Inferior parietal cortex (tissue), 1 donor: ENCODE results near the gene TRMT112.

Source experiments
- DNase-seq: peaks from one replicate; pipeline ENCODE4 v3.0.0-alpha.2; 2016; ENCODE audit errors: extremely low spot score

The TRMT112 gene

DNA sequence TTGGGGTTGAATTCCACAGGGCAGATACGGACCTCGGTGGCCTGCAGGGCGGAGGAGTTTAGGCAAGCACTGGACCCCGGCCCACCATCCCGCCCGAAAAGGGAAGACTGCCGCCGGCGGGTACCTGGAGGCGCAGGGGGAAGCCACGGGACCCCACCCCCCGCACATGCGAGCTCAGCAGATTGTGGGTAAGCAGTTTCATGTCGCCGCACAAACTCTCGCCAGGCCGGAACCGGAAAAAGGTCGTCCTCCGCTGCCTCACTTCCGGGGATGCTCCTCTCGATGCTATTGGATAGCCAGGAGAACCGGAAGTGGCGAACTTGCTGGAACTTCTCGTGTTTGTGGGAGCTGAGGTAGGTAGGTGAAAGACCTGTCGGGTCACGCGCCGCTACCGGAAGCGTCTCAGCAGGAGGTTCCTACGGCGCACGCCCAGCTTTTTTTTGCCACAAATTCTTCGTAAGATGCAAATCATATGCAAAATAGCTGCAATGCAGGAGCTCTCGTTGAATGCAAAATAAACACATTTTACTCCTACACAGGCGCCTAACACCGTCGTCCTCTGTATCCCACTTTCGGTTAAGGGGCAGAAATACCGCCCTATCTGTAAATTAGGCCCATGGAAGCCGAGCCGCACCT lies at the start of gene TRMT112:
Gene TRMT112, minus strand, starts transcription at position 235 of the 636 bp plus-strand sequence. Its CDS starts 33 bp downstream, at position 202.
- DNase-seq, result peak; percentile 99

GRCh38 chr11:64366751-64367150 lies 49.4 kb upstream of the TRMT112 start:
- no peak for DNase-seq

DNA sequence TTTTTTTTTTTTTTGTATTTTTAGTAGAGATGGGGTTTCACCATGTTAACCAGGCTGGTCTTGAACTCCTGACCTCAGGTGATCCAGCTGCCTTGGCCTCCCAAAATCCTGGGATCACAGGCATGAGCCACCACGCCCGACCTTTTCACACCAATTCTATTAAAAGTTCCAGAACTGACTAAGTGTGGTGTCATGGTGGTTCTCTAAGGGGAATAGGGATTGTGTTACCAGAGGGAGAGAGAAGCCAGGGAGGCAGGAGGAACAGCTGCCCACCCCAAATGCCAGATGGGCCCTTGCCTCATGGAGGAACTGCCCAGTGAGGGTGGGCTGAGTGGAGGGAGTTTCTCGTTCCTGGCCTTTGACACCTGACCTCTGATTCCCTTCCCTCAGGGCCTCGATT lies 47.6 kb upstream of the TRMT112 start:
- no peak for DNase-seq

GRCh38 chr11:64364435-64364834 lies 47.1 kb upstream of the TRMT112 start:
- DNase-seq, result no peak

GRCh38 chr11:64362339-64362738 lies 45.0 kb upstream of the TRMT112 start:
- DNase-seq, result no peak

GRCh38 chr11:64361659-64362058 lies 44.3 kb upstream of the TRMT112 start:
- no peak for DNase-seq

DNA sequence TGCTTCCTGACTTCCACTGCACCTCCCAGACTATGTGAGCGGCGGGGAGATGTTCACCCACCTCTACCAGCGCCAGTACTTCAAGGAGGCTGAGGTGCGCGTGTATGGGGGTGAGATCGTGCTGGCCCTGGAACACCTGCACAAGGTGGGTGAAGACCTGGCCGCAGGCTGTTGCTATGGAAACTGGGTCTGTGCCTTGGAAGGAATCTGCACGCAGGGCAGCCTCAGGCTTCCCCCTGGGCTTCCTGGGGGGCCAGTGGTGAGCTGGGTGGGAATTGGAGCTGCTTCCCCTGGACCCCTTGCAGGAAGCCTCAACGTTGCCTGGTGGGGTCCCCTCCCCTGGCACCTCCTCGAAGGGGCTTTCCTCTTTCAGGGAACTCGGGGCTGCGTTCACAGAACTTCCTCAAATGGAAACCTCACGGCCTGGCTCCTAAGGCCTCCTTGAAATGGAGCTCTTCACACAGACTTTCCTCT lies 43.1 kb upstream of the TRMT112 start:
- no peak for DNase-seq

GRCh38 chr11:64359712-64360445 lies 42.5 kb upstream of the TRMT112 start:
- DNase-seq, result peak; percentile 20

DNA sequence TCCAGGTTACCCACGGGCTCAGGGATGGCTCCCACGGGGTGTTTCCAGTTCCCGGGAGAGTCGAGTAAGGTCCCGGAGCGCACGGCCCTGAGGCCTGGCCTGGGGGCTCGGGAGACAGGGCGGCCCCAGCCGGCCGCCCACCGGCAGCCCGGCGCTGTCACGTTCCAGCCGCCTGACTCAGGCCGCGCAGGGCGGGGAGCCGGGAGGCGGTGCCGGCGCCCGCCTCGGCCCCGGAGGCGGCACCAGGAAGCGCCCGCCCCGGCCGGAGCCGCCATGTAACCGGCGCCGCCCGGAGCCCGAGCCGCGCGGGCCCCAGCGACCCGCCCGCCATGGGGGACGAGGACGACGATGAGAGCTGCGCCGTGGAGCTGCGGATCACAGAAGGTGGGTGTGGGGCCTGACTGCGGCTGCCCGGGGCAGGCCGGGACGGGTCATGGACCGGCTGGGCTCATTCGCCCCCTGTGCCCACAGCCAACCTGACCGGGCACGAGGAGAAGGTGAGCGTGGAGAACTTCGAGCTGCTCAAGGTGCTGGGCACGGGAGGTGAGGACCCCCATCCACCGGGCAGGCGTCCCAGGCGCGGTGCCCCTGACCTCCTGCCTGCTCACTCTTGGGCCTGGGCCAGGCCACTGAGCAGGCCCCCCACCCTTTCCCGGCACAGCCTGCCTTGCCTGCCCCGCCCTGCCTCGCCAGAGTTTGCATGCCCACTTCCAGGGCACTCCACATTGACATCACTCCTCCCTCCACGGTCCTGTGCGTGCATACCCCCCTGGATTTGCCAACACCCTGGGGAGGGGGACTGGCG lies 41.8 kb upstream of the TRMT112 start, which contains the start of gene RPS6KA4:
Gene RPS6KA4, plus strand, starts transcription at position 256 of the 805 bp plus-strand sequence. Its CDS starts 74 bp downstream, at position 330.
- DNase-seq, result peak; percentile 63

GRCh38 chr11:64358536-64358906 lies 41.2 kb upstream of the TRMT112 start:
- no peak for DNase-seq

DNA sequence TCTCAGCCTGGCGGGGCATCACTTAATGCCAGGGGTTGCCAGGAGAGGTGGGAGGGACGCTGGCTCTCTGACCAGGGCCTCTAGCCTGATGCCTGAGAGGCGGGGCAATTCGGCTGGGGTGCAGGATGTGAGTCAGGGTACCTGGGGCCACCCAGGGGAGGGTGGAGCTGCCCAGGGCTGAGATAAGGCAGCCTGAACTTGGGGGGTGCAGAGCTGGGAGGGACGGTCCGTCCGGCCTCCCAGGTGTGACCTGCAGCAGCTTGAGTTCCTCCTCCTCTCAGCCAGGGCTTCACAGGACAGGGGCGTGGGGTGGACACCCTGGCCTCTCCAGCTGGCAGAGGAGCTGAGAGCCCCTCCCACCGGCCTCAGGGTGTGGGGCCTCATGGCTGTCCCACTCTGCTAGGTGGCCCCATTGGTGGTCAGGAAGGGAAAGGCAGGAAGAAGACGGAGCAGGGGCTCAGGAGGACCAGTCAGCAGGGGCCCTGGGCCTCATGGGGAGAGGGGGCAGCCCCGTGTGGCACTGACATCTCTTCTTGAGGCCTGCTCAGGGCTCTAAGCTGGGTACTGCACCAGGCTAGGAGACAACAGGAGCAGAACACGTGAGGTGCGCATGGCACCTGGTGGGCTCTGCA lies 40.7 kb upstream of the TRMT112 start:
- no peak for DNase-seq

DNA sequence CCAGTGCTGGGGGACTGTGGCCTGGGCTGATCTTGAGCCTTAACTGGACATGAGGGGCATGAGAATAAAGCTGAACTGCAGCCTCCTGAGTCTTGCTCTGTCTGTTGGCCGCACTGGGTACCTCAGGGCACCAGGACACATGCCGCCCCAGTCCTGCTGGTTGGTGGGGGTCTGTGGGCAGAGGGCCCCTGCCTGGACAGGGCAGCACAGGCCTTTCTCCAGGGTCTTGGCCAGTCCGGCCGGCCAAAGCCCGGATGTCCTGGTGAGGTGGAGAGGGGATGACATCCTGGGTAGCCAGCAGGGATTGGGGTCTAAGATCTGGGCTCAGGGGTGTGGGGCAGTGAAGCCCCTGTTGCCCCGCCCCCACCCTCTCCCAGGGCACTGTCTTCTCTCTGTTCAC lies 40.1 kb upstream of the TRMT112 start:
- no peak for DNase-seq

DNA sequence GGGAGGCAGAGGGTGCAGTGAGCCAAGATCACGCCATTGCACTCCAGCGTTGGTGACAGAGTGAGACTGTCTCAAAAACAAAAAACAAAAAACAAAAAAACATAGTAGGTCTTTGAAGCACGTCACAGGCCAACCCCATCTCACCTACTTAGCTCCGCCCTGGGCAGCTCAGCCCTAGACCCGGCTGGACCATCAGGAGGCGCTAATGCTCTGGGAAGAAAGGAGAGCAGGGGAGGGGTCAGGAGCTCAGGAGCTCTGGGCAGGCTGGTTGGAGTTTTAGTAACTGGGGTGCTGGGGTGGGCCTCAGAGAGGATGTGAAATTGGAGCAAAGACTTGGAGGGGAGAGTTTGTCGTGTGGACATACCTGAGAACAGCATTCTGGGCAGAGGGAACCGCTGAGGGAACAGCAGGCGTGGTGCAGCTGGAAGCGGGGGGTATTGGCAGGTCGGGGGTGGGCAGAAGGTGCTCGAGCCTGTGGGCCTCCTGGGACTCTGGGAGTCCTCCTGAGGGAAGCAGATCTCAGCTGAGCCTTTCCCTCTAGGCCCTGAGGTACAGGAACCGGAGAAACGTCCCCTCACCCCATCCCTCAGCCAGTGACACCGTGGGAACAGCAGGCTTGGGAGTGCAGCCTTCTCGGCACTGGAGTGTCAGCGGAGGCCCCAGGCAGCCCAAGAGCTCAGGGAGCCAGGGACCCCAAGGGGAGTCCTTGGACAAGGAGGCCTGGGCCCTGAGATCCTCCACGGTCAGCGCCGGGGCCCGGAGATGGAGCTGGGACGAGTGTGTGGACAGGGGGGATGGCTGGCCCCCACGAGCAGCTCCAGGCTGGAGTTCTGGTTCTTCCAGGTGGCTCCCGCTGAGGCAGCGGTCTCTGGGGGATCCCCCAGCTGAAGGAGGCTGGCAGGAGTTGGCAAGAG lies 39.4 kb upstream of the TRMT112 start:
- no peak for DNase-seq

- DNase-seq, result peak; percentile 61
Observed at GRCh38 chr11:64355078-64355940, 38.0 kb upstream of the TRMT112 start.

- DNase-seq, result no peak
Observed at GRCh38 chr11:64353715-64354506, 36.6 kb upstream of the TRMT112 start.

- no peak for DNase-seq
Observed at GRCh38 chr11:64352995-64353714, 35.8 kb upstream of the TRMT112 start.

DNA sequence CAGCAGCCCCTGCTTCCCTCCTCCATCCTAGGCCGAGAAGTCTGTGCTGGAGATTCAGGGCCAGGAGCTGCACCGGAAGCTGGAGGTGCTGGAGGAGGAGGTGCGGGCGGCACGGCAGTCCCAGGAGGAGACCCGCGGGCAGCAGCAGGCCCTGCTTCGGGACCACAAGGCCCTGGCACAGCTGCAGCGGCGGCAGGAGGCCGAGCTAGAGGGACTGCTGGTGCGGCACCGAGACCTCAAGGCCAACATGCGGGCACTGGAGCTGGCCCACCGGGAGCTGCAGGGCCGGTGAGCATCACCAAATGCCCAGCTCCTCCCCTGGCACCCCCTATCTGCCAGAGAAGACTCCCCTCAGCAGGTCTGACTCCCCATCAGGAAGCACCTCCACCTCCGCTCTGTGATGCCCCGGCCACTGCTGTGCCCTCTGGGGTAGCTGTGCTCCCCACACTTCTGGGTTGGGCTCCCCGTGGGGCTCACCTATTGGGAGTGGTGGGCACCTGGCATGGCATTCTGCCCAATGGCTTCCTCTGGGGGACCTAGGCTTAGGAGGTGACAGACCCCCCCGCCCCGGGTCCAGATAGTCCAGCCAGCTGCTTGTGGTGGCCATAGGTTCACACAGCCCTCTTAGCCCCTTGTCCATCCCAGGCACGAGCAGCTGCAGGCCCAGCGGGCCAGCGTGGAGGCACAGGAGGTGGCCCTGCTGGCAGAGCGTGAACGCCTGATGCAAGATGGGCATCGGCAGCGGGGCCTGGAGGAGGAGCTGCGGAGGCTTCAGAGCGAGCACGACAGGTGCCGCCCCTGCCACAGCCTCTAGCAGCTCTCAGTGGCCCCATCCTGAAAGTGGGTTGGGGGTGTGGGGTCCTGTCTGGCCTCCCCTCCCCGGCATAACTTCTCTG lies 35.0 kb upstream of the TRMT112 start:
- DNase-seq, result no peak
